A549 (cell line): Measurements from ENCODE around the gene LGALS3BP. TPM values are rescaled to one million over a fixed set of nuclear protein-coding genes. Genes with fewer than 3 reads are reported as not detected.
A peak's percentile ranks its signal among the peaks of the same experiment; 100 is the strongest.
"Not testable (repeated sequence)": the region's sequence is repeated elsewhere in the genome, so short reads cannot be mapped to it uniquely, and the experiment has no call there.

ENCODE experiments used
- ATAC-seq, 2 experiments: fragments of 200-7000 bp in 1 of 2; fragments of >200 bp in 1 of 2; cut with Nextera tagmentation in 1 of 2; cut with Tn5 transposase in 1 of 2; 3 replicates each; pipeline versions ENCODE4 v1.8.0 to v1.9.1; 2018 to 2020; ENCODE audit warnings: mild to moderate bottlenecking in 1 of 2, moderate library complexity in 1 of 2
- CTCF ChIA-PET: fragments of 300-600 bp; sonication (Branson Sonifier 250); formaldehyde crosslinking; extraction: SDS; loops from one replicate; lab custom pipeline; 2021; ENCODE audit warnings: antibody characterized with exemption, inconsistent platforms; lab: Yijun Ruan, JAX
- POLR2A ChIA-PET: fragments of 350-600 bp; formaldehyde crosslinking; extraction: SDS; loops from one replicate; lab custom pipeline; 2021; ENCODE audit warnings: antibody characterized with exemption, inconsistent platforms; lab: Yijun Ruan, JAX
- DNase-seq, 2 experiments: peaks; one replicate each; pipeline versions ENCODE4 v3.0.0 to v3.0.0-alpha.2; 2011 to 2016; ENCODE audit warnings: low read depth in 1 of 2, low spot score in 1 of 2
- FAIRE-seq: peaks from 2 replicates; lab custom pipeline; 2011; peaks lifted over from hg19 to GRCh38; lab: Jason Lieb, UNC
- H3K27ac ChIP-seq, 2 experiments: fragments of >200 bp; sonication (Bioruptor Twin); formaldehyde crosslinking; 3 replicates each; pipeline ENCODE4 v1.5.1; 2016 to 2017
- H3K4me1 ChIP-seq: fragments of >200 bp; sonication (Bioruptor Twin); formaldehyde crosslinking; 3 replicates; pipeline ENCODE4 v1.6.1; 2016
- H3K4me2 ChIP-seq: fragments of >200 bp; sonication (Bioruptor Twin); formaldehyde crosslinking; 3 replicates; pipeline ENCODE4 v1.6.1; 2016
- H3K4me3 ChIP-seq: fragments of >200 bp; sonication (Bioruptor Twin); formaldehyde crosslinking; 3 replicates; pipeline ENCODE4 v1.5.1; 2016
- H3K9me3 ChIP-seq: fragments of >200 bp; sonication (Bioruptor Twin); formaldehyde crosslinking; 3 replicates; pipeline ENCODE4 v1.6.1; 2016
- ATOH8 ChIP-seq: fragments of 250-450 bp; sonication (Bioruptor Pico); IDR thresholded peaks from 2 replicates; pipeline ENCODE4 v1.5.0; 2020; ENCODE audit warnings: low read depth, mild to moderate bottlenecking, moderate library complexity
- BCL3 ChIP-seq: fragments of >200 bp; sonication (Bioruptor Twin); formaldehyde crosslinking; IDR thresholded peaks from 3 replicates; pipeline ENCODE4 v1.6.1; 2016
- CEBPB ChIP-seq, 2 experiments: fragments of >200 bp in 1 of 2; sonication (Bioruptor Twin) in 1 of 2; formaldehyde crosslinking in 1 of 2; IDR thresholded peaks; 2 replicates each; pipeline ENCODE4 v1.6.1; 2012 to 2016
- FOXS1 ChIP-seq: fragments of 250-450 bp; sonication (Bioruptor Pico); IDR thresholded peaks from 2 replicates; pipeline ENCODE4 v1.5.0; 2020; ENCODE audit warnings: mild to moderate bottlenecking, moderate library complexity
- GATA3 ChIP-seq: IDR thresholded peaks from 2 replicates; pipeline ENCODE4 v1.6.1; 2012; ENCODE audit warnings: borderline replicate concordance
- HDAC2 ChIP-seq: fragments of 200-600 bp; sonication (generic); IDR thresholded peaks from 2 replicates; pipeline ENCODE4 v1.6.1; 2016
- NFE2L2 ChIP-seq: fragments of 150-350 bp; conservative IDR thresholded peaks from 2 replicates; pipeline ENCODE4 v1.6.1; 2014; ENCODE audit warnings: low read length
- POLR2A ChIP-seq: IDR thresholded peaks from 2 replicates; pipeline ENCODE4 v1.6.1; 2012; ENCODE audit warnings: mild to moderate bottlenecking, low read length
- POLR2AphosphoS2 ChIP-seq: conservative IDR thresholded peaks from 2 replicates; pipeline ENCODE4 v1.6.1; 2012; ENCODE audit warnings: low read length, improper control_type of control experiment, inconsistent platforms
- RAD21 ChIP-seq, 2 experiments: fragments of >200 bp in 1 of 2; sonication (Bioruptor Twin) in 1 of 2; formaldehyde crosslinking in 1 of 2; IDR thresholded peaks in 1 of 2; conservative IDR thresholded peaks in 1 of 2; 2 replicates in 1 of 2; 3 replicates in 1 of 2; pipeline ENCODE4 v1.6.1; 2012 to 2018; ENCODE audit warnings: inconsistent platforms in 1 of 2
- RARB ChIP-seq: fragments of 250-450 bp; sonication (Bioruptor Pico); IDR thresholded peaks from 2 replicates; pipeline ENCODE4 v1.8.0; 2021; ENCODE audit warnings: mild to moderate bottlenecking, moderate library complexity
- REST ChIP-seq: fragments of 200-600 bp; sonication (generic); IDR thresholded peaks from 2 replicates; pipeline ENCODE4 v1.6.1; 2016; ENCODE audit warnings: antibody characterized with exemption, mild to moderate bottlenecking, moderate library complexity
- TFCP2L1 ChIP-seq: fragments of 250-450 bp; sonication (Bioruptor Pico); IDR thresholded peaks from 2 replicates; pipeline ENCODE4 v1.5.0; 2021; ENCODE audit warnings: mild to moderate bottlenecking
- ZFP36 ChIP-seq: fragments of 450-650 bp; IDR thresholded peaks from 2 replicates; pipeline ENCODE4 v1.6.1; 2014; ENCODE audit warnings: borderline replicate concordance; ENCODE audit not compliant: partially characterized antibody
- ZSCAN20 ChIP-seq: fragments of 250-450 bp; sonication (Bioruptor Pico); IDR thresholded peaks from 2 replicates; pipeline ENCODE4 v1.8.0; 2022; ENCODE audit warnings: mild to moderate bottlenecking, moderate library complexity
- WGBS: methylation state at CpG from one replicate; pipeline ENCODE4 v1.1.6; 2017; ENCODE audit errors: missing lambda C conversion rate; 5-methylcytosine and 5-hydroxymethylcytosine counted together
- polyA plus RNA-seq, 4 experiments: library from polyadenylated mRNA; depleted of rRNA in 3 of 4; stranded (reverse); fragments of >200 nt; fragmentation: RNase III in 1 of 4; extraction: RNeasy Plus Mini Kit Qiagen cat#74134 plus additional on column Dnase treatment in 1 of 4; gene quantifications; 2 replicates in 3 of 4; 3 replicates in 1 of 4; pipeline ENCODE4 v1.2.3, GENCODE V29; 2011 to 2017
- TF ChIP-seq, protein P1 (sequence below): IDR thresholded peaks from 2 replicates; pipeline ENCODE4 v1.6.1; 2012; ENCODE audit warnings: low read depth, borderline replicate concordance
- TF ChIP-seq, protein P2 (sequence below): fragments of 150-350 bp; IDR thresholded peaks from 2 replicates; pipeline ENCODE4 v1.6.1; 2014; ENCODE audit warnings: low read depth, mild to moderate bottlenecking, low read length

The LGALS3BP gene
- polyA plus RNA-seq, 2 of the 4 experiments (the other 2 are of a cell fraction): 28.3 to 60.0 TPM

- no peaks in the 10 kb centered on the region for H3K9me3 ChIP-seq
- no peak overlapping the region for H3K4me2 ChIP-seq
- WGBS: 77% methylated on average over 8 of the region's 8 CpGs
- ChIA-PET CTCF (interaction anchor here (1.0 to 12.6 kb wide), 9 partner anchors 9 to 122 kb away, joined by 3 to 321 read pairs (median 5); no protein-coding TSS in a partner anchor), POLR2A (interaction anchor here (0.9 kb wide), 1 partner anchor 30 kb away, joined by 3 read pairs; no protein-coding TSS in a partner anchor)
- H3K4me3 ChIP-seq: no peak overlapping the region
- no peak overlapping the region for H3K27ac ChIP-seq
- no peak for FAIRE-seq
- no peak for DNase-seq
- H3K4me1 ChIP-seq: peaks cover 13% of the 10 kb centered on the region
- ATAC-seq: peak in 1 of 2 experiments; percentile 10; a peak in 1 of 6 replicates
- TF ChIP-seq RAD21 (conservative IDR thresholded peaks at IDR 0.05 in 1 of 2, IDR thresholded peaks at IDR 0.05 in 1 of 2) (0 out of 5 replicates have a peak, but pooled peaks of 1 of the 2 experiments have one; percentile 2), BCL3 (no peak)
These were observed 14.2 kb downstream of the LGALS3BP start for GRCh38 chr17:78965491-78965924.

DNA sequence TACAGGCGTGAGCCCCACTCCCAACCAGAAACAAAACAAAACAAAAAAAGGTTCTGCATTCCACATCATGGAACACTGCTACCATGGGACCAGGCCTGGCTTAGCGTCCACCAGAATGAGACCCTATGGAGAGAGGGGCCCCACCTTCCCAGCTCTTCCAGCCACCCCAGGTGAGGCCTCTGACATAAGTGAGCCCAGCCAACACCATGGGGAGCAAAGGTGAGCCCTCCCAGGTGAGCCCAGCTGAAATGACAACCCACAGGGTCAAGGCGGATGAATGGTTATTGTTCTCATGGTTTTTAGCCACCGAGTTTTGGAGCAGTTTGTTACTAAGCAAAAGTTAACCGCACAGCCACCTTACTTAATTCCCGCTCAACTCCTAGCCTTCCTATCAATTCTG, 16.3 kb downstream of the LGALS3BP start:
- Histone ChIP-seq H3K4me3 (no peak overlapping the region), H3K27ac (0 out of 6 replicates have a peak overlapping the region, but pooled peaks of 1 of the 2 experiments have one; percentile 4), H3K4me2 (no peak overlapping the region), H3K4me1 (peaks cover 19% of the 10 kb centered on the region), H3K9me3 (no peaks in the 10 kb centered on the region)
- TF ChIP-seq NFE2L2 (no peak), REST (no peak), TFCP2L1 (CRISPR knock-in tag) (no peak), HDAC2 (no peak), RARB (CRISPR knock-in tag) (no peak), ZFP36 (no peak), ZSCAN20 (CRISPR knock-in tag) (no peak), RAD21 (conservative IDR thresholded peaks at IDR 0.05 in 1 of 2, IDR thresholded peaks at IDR 0.05 in 1 of 2) (no peak), GATA3 (no peak), POLR2A (no peak), ATOH8 (no peak), CEBPB (IDR thresholded peaks at IDR 0.05) (no peak), FOXS1 (no peak), POLR2AphosphoS2 (no peak)
- TF ChIP-seq, protein P1, sequence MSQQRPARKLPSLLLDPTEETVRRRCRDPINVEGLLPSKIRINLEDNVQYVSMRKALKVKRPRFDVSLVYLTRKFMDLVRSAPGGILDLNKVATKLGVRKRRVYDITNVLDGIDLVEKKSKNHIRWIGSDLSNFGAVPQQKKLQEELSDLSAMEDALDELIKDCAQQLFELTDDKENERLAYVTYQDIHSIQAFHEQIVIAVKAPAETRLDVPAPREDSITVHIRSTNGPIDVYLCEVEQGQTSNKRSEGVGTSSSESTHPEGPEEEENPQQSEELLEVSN: no peak
- TF ChIP-seq, protein P2, sequence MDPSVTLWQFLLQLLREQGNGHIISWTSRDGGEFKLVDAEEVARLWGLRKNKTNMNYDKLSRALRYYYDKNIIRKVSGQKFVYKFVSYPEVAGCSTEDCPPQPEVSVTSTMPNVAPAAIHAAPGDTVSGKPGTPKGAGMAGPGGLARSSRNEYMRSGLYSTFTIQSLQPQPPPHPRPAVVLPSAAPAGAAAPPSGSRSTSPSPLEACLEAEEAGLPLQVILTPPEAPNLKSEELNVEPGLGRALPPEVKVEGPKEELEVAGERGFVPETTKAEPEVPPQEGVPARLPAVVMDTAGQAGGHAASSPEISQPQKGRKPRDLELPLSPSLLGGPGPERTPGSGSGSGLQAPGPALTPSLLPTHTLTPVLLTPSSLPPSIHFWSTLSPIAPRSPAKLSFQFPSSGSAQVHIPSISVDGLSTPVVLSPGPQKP: no peak
- FAIRE-seq (no peak), DNase-seq (no peak), ATAC-seq (no peak)
- ChIA-PET CTCF (interaction anchor here (0.7 to 12.6 kb wide), 6 partner anchors 9 to 176 kb away, joined by 3 to 321 read pairs (median 4); no protein-coding TSS in a partner anchor), POLR2A (no interaction called here)
- 86% methylated on average over 6 of the region's 6 CpGs for WGBS

GRCh38 chr17:78962984-78963348, 16.8 kb downstream of the LGALS3BP start:
- 96% methylated on average over 8 of the region's 8 CpGs for WGBS
- H3K27ac ChIP-seq, H3K4me3 ChIP-seq, DNase-seq, H3K4me2 ChIP-seq, POLR2A ChIA-PET, H3K9me3 ChIP-seq, ATAC-seq, FAIRE-seq: not testable (repeated sequence)
- peaks cover 23% of the 10 kb centered on the region for H3K4me1 ChIP-seq
- CTCF ChIA-PET: interaction anchor here (0.7 to 12.6 kb wide), 8 partner anchors 9 to 123 kb away, joined by 3 to 321 read pairs (median 4); no protein-coding TSS in a partner anchor
